ENCODE data around the gene NDUFS2. TPM values are rescaled to one million over a fixed set of nuclear protein-coding genes. Genes with fewer than 3 reads are reported as not detected.
"Not testable (repeated sequence)": the region's sequence is repeated elsewhere in the genome, so short reads cannot be mapped to it uniquely, and the experiment has no call there.

NDUFS2 gene
- total and polyA plus RNA-seq, 7 donors, result 204 to 336 (median 232) TPM

GRCh38 chr1:161244888-161245287 lies 42.7 kb downstream of the NDUFS2 start:
- Histone ChIP-seq H3K27me3 (ENCODE audit: insufficient read depth in 3 of 3, low read length in 2 of 3) (no peaks in the 10 kb centered on the region), H3K4me1 (no peaks in the 10 kb centered on the region), H3K36me3 (ENCODE audit: insufficient read depth in 1 of 2, low read depth in 1 of 2) (no peaks in the 10 kb centered on the region), H3K27ac (no peak overlapping the region), H3K4me3 (no peak overlapping the region), H3K9me3 (no peaks in the 10 kb centered on the region)
- DNase-seq (no peak), ATAC-seq (no peak)
- TF ChIP-seq CTCF (IDR thresholded peaks at IDR 0.05), result no peak
- intact Hi-C loops (cut with DNase I), result no loop called here
- 85 to 91% (median 87%) methylated on average over 4 of the region's 4 CpGs for WGBS, 3 donors

- H3K9me3 ChIP-seq; DNase-seq; H3K4me3 ChIP-seq; intact Hi-C loops (cut with DNase I); H3K27me3 ChIP-seq (ENCODE audit: insufficient read depth in 3 of 3, low read length in 2 of 3); ATAC-seq; H3K27ac ChIP-seq; H3K4me1 ChIP-seq; H3K36me3 ChIP-seq (ENCODE audit: insufficient read depth in 1 of 2, low read depth in 1 of 2): not testable (repeated sequence)
- WGBS, 3 donors, result 76 to 80% (median 80%) methylated on average over 5 of the region's 5 CpGs
Observed at GRCh38 chr1:161250100-161250499, 47.9 kb downstream of the NDUFS2 start.

GRCh38 chr1:161250829-161251228 lies 48.7 kb downstream of the NDUFS2 start:
- no peaks in the 10 kb centered on the region for H3K36me3 ChIP-seq (ENCODE audit: insufficient read depth in 1 of 2, low read depth in 1 of 2)
- TF ChIP-seq CTCF (IDR thresholded peaks at IDR 0.05), result no peak
- no peak overlapping the region for H3K27ac ChIP-seq
- intact Hi-C loops (cut with DNase I), result no loop called here
- DNase-seq (no peak), ATAC-seq (no peak)
- 67 to 86% (median 70%) methylated on average over 7 of the region's 7 CpGs for WGBS, 3 donors
- no peaks in the 10 kb centered on the region for H3K27me3 ChIP-seq (ENCODE audit: insufficient read depth in 3 of 3, low read length in 2 of 3)
- H3K9me3 ChIP-seq, result no peaks in the 10 kb centered on the region
- H3K4me3 ChIP-seq, result no peak overlapping the region
- no peaks in the 10 kb centered on the region for H3K4me1 ChIP-seq

GRCh38 chr1:161251579-161251978 lies 49.4 kb downstream of the NDUFS2 start:
- Histone ChIP-seq H3K27me3 (ENCODE audit: insufficient read depth in 3 of 3, low read length in 2 of 3) (no peaks in the 10 kb centered on the region), H3K27ac (no peak overlapping the region), H3K4me1 (no peaks in the 10 kb centered on the region), H3K9me3 (peaks cover under 1% of the 10 kb centered on the region), H3K36me3 (ENCODE audit: insufficient read depth in 1 of 2, low read depth in 1 of 2) (no peaks in the 10 kb centered on the region), H3K4me3 (no peak overlapping the region)
- no peak for TF ChIP-seq CTCF (IDR thresholded peaks at IDR 0.05)
- WGBS, 3 donors, result 88 to 96% (median 90%) methylated on average over 8 of the region's 8 CpGs
- no peak for DNase-seq
- ATAC-seq, result no peak
- intact Hi-C loops (cut with DNase I), result no loop called here

GRCh38 chr1:161255302-161255701 lies 53.1 kb downstream of the NDUFS2 start:
- H3K36me3 ChIP-seq (ENCODE audit: insufficient read depth in 1 of 2, low read depth in 1 of 2), result not testable (repeated sequence)

GRCh38 chr1:161255955-161256520 lies 53.9 kb downstream of the NDUFS2 start:
- H3K4me1 ChIP-seq; DNase-seq; H3K4me3 ChIP-seq; intact Hi-C loops (cut with DNase I); ATAC-seq; H3K27ac ChIP-seq; H3K9me3 ChIP-seq; H3K36me3 ChIP-seq (ENCODE audit: insufficient read depth in 1 of 2, low read depth in 1 of 2): not testable (repeated sequence)
- H3K27me3 ChIP-seq (ENCODE audit: insufficient read depth in 3 of 3, low read length in 2 of 3), result peaks cover 3 to 36% (median 17%) of the 10 kb centered on the region in 3 donors
- 89 to 91% (median 89%) methylated on average over 4 of the region's 4 CpGs for WGBS, 3 donors

More at GRCh38 chr1:161255302-161255701, 53.1 kb downstream of the NDUFS2 start:
- H3K9me3 ChIP-seq; DNase-seq; H3K4me1 ChIP-seq; H3K27ac ChIP-seq; H3K4me3 ChIP-seq; intact Hi-C loops (cut with DNase I); ATAC-seq: not testable (repeated sequence)
- H3K27me3 ChIP-seq (ENCODE audit: insufficient read depth in 3 of 3, low read length in 2 of 3), result peaks cover 2 to 32% (median 14%) of the 10 kb centered on the region in 3 donors
- WGBS, 3 donors, result 71 to 80% (median 77%) methylated on average over 5 of the region's 5 CpGs

- ATAC-seq; intact Hi-C loops (cut with DNase I); H3K9me3 ChIP-seq; DNase-seq; H3K4me1 ChIP-seq; H3K27ac ChIP-seq; H3K36me3 ChIP-seq (ENCODE audit: insufficient read depth in 1 of 2, low read depth in 1 of 2); H3K4me3 ChIP-seq: not testable (repeated sequence)
- peaks cover 3 to 37% (median 17%) of the 10 kb centered on the region in 3 donors for H3K27me3 ChIP-seq (ENCODE audit: insufficient read depth in 3 of 3, low read length in 2 of 3)
- 94 to 97% (median 95%) methylated on average over 5 of the region's 5 CpGs for WGBS, 3 donors
Observed at GRCh38 chr1:161257109-161257508, 54.9 kb downstream of the NDUFS2 start.

Measured in psoas muscle (tissue), 8 donors.